NOMO-1 (cell line): ENCODE measurements around the gene COL4A3.

Experiments
- DNase-seq, 2 experiments: peaks; one replicate each; lab custom pipeline; 2025; ENCODE audit not compliant: unreplicated experiment in 2 of 2; lab: John Stamatoyannopoulos, UW

COL4A3 gene

GRCh38 chr2:227163998-227164762 lies at the start of gene COL4A3, which contains the start of gene COL4A4:
Gene COL4A3 (plus strand): TSS chr2:227164624. CDS start chr2:227164727, 103 bp downstream.
Gene COL4A4 (minus strand): TSS chr2:227164205. CDS start chr2:227147483, 16,722 bp downstream.
- DNase-seq: no peak

GRCh38 chr2:227115761-227116160 lies 48.7 kb upstream of the COL4A3 start:
- no peak for DNase-seq

- peak in 1 of 2 experiments; percentile 4 for DNase-seq
These were observed 47.4 kb upstream of the COL4A3 start for GRCh38 chr2:227117027-227117426.

- DNase-seq: no peak
These were observed 46.6 kb upstream of the COL4A3 start for GRCh38 chr2:227117852-227118251.

GRCh38 chr2:227118353-227118752 lies 46.1 kb upstream of the COL4A3 start:
- no peak for DNase-seq

- DNase-seq: no peak
These were observed 40.7 kb upstream of the COL4A3 start for GRCh38 chr2:227123697-227124096.

GRCh38 chr2:227124811-227125210 lies 39.6 kb upstream of the COL4A3 start:
- no peak for DNase-seq

GRCh38 chr2:227125506-227125905 lies 38.9 kb upstream of the COL4A3 start:
- DNase-seq: no peak

- DNase-seq: no peak
These were observed 37.2 kb upstream of the COL4A3 start for GRCh38 chr2:227127201-227127600.

GRCh38 chr2:227130636-227131035 lies 33.8 kb upstream of the COL4A3 start:
- no peak for DNase-seq

- DNase-seq: no peak
These were observed 31.4 kb upstream of the COL4A3 start for GRCh38 chr2:227132986-227133385.

- no peak for DNase-seq
These were observed 29.8 kb upstream of the COL4A3 start for GRCh38 chr2:227134591-227134990.

- no peak for DNase-seq
These were observed 23.1 kb upstream of the COL4A3 start for GRCh38 chr2:227141301-227141700.

- no peak for DNase-seq
These were observed 20.5 kb upstream of the COL4A3 start for GRCh38 chr2:227143895-227144294.

- DNase-seq: no peak
These were observed 18.0 kb upstream of the COL4A3 start for GRCh38 chr2:227146456-227146855.

GRCh38 chr2:227147023-227147422 lies 17.4 kb upstream of the COL4A3 start:
- no peak for DNase-seq

GRCh38 chr2:227148106-227148505 lies 16.3 kb upstream of the COL4A3 start:
- no peak for DNase-seq

- no peak for DNase-seq
These were observed 14.0 kb upstream of the COL4A3 start for GRCh38 chr2:227150222-227150936.

- no peak for DNase-seq
These were observed 12.2 kb upstream of the COL4A3 start for GRCh38 chr2:227152093-227152766.

- no peak for DNase-seq
These were observed 11.1 kb upstream of the COL4A3 start for GRCh38 chr2:227153307-227153706.

GRCh38 chr2:227153758-227154486 lies 10.5 kb upstream of the COL4A3 start:
- no peak for DNase-seq
